ENCODE results near the gene TTLL11.

GRCh38 chr9:121852651-121853616 lies 240.2 kb downstream of the TTLL11 start:
- no peak for TF ChIP-seq CTCF (IDR thresholded peaks at IDR 0.05; ENCODE audit: poor library complexity, severe bottlenecking)
- TF ChIP-seq POLR2AphosphoS5 (IDR thresholded peaks at IDR 0.05), result no peak
- TF ChIP-seq EZH2 (IDR thresholded peaks at IDR 0.05; ENCODE audit: borderline replicate concordance, insufficient read depth, low read length, poor library complexity, severe bottlenecking), result no peak
- TF ChIP-seq MXI1 (conservative IDR thresholded peaks at IDR 0.05; ENCODE audit: poor library complexity, severe bottlenecking), result no peak
- no peak for TF ChIP-seq SMC3 (conservative IDR thresholded peaks at IDR 0.05; ENCODE audit: poor library complexity)
